Panc1 (cell line): ENCODE results near the gene ZNF593OS. TPM values are rescaled to one million over a fixed set of nuclear protein-coding genes. Genes with fewer than 3 reads are reported as not detected.

Experiments used
- ATAC-seq: fragments of 200-7000 bp; cut with Tn5 transposase; 2 replicates; pipeline ENCODE4 v1.9.1; 2020; ENCODE audit warnings: mild to moderate bottlenecking, moderate library complexity
- BruUV-seq: library from RNA; stranded (reverse); fragments of 400-500 nt; replicated peaks from 2 replicates; lab custom pipeline; 2021; lab: Mats Ljungman, UMichigan
- CTCF ChIA-PET: fragments of 300-600 bp; sonication (Branson Sonifier 250); formaldehyde crosslinking; loops from one replicate; lab custom pipeline; 2022; ENCODE audit warnings: antibody characterized with exemption; lab: Charles Lee
- POLR2A ChIA-PET: fragments of 300-600 bp; sonication (Branson Sonifier 250); formaldehyde crosslinking; loops from one replicate; lab custom pipeline; 2022; ENCODE audit warnings: antibody characterized with exemption; lab: Charles Lee
- DNase-seq: peaks from one replicate; pipeline ENCODE4 v3.0.0-alpha.2; 2010; ENCODE audit warnings: low read depth, low spot score
- H3K27ac ChIP-seq: 2 replicates; pipeline ENCODE4 v1.5.1; 2011; ENCODE audit warnings: mild to moderate bottlenecking, low read length, inconsistent platforms
- H3K27me3 ChIP-seq: fragments of 200-500 bp; sonication (Bioruptor generic); 2 replicates; pipeline ENCODE4 v1.6.0; 2014; ENCODE audit warnings: low read length, inconsistent platforms; ENCODE audit not compliant: control insufficient read depth, insufficient read depth
- H3K36me3 ChIP-seq: fragments of 200-500 bp; sonication (Bioruptor generic); 2 replicates; pipeline ENCODE4 v1.5.1; 2014; ENCODE audit warnings: inconsistent platforms, mild to moderate bottlenecking, low read length, moderate library complexity; ENCODE audit not compliant: control insufficient read depth, insufficient read depth
- H3K4me1 ChIP-seq: 2 replicates; pipeline ENCODE4 v1.5.1; 2011; ENCODE audit warnings: inconsistent platforms, mild to moderate bottlenecking, low read length, moderate library complexity; ENCODE audit not compliant: control insufficient read depth, insufficient read depth
- H3K4me3 ChIP-seq, 2 experiments: 2 replicates each; pipeline ENCODE4 v1.5.1; 2011 to 2012; ENCODE audit warnings: low read depth in 2 of 2, low read length in 2 of 2, mild to moderate bottlenecking in 2 of 2, inconsistent platforms in 1 of 2, moderate library complexity in 1 of 2
- H3K9me3 ChIP-seq: fragments of 200-500 bp; sonication (Bioruptor generic); 2 replicates; pipeline ENCODE4 v1.5.1; 2014; ENCODE audit warnings: low read depth, mild to moderate bottlenecking, inconsistent platforms, low read length, moderate library complexity; ENCODE audit not compliant: control insufficient read depth, insufficient read depth
- POLR2AphosphoS5 ChIP-seq: IDR thresholded peaks from 2 replicates; pipeline ENCODE4 v1.6.1; 2012; ENCODE audit warnings: mild to moderate bottlenecking, low read depth, low read length, moderate library complexity
- SIN3A ChIP-seq: IDR thresholded peaks from 2 replicates; pipeline ENCODE4 v1.6.1; 2012; ENCODE audit warnings: low read depth, mild to moderate bottlenecking, low read length, moderate library complexity, borderline replicate concordance; ENCODE audit not compliant: insufficient read depth
- TCF7L2 ChIP-seq: IDR thresholded peaks from 2 replicates; pipeline ENCODE4 v1.6.1; 2011; ENCODE audit warnings: mild to moderate bottlenecking, low read depth, low read length, inconsistent platforms
- in situ Hi-C: cut with HindIII; loops from 2 replicates; pipeline ENCODE4 v1.10.0; 2016; ENCODE audit warnings: low sequenced_read_pairs, low pct_unique_long_range_greater_than_20kb
- intact Hi-C: fragments of 100-400 bp; cut with micrococcal nuclease; formaldehyde crosslinking; loops from one replicate; pipeline ENCODE4 v1.10.0; 2022; ENCODE audit not compliant: unreplicated experiment
- total RNA-seq: library from RNA; stranded (reverse); gene quantifications from one replicate; pipeline ENCODE4 v1.2.1, GENCODE V29; 2021; ENCODE audit not compliant: unreplicated experiment
- TF ChIP-seq, protein P1 (sequence below), 2 experiments: IDR thresholded peaks; 2 replicates each; pipeline ENCODE4 v1.6.1; 2011 to 2012; ENCODE audit warnings: low read depth in 2 of 2, control low read depth in 1 of 2, low read length in 1 of 2, mild to moderate bottlenecking in 1 of 2, moderate library complexity in 1 of 2; ENCODE audit not compliant: insufficient read depth in 1 of 2
- TF ChIP-seq, protein P2 (sequence below): fragments of 450-650 bp; IDR thresholded peaks from 2 replicates; pipeline ENCODE4 v1.5.1; 2017; ENCODE audit warnings: mild to moderate bottlenecking

ZNF593OS gene
- total RNA-seq, 1 experiment from 2014 or later = not detected

DNA sequence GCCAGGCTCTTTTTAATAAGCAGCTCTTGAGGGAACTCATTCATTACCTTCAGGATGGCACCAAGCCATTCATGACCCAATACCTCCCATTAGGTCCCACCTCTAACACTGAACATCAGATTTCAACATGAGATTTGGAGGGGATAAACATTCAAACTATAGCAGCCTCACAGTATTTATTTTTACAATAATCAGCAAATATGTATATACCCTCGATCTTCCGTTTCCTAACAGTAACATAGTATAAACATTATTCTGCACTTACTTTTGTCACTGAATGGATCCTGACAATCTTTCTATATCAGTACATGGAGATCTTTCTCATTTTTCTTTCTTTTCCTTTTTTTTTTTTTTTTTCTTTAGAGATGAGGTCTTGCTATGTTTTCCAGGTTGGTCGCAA is 24.2 kb upstream of the ZNF593OS start:
- BruUV-seq = no TSS peak
- Histone ChIP-seq H3K4me3 (no peak overlapping the region), H3K9me3 (no peaks in the 10 kb centered on the region), H3K27me3 (no peaks in the 10 kb centered on the region), H3K36me3 (no peaks in the 10 kb centered on the region), H3K27ac (no peak overlapping the region), H3K4me1 (no peaks in the 10 kb centered on the region)
- in situ Hi-C loops (no loop called here), intact Hi-C loops (no loop called here)
- ChIA-PET CTCF (interaction anchor here (0.7 kb wide), 1 partner anchor 9 kb away, joined by 10 read pairs; no protein-coding TSS in a partner anchor), POLR2A (no interaction called here)
- TF ChIP-seq, protein P1, sequence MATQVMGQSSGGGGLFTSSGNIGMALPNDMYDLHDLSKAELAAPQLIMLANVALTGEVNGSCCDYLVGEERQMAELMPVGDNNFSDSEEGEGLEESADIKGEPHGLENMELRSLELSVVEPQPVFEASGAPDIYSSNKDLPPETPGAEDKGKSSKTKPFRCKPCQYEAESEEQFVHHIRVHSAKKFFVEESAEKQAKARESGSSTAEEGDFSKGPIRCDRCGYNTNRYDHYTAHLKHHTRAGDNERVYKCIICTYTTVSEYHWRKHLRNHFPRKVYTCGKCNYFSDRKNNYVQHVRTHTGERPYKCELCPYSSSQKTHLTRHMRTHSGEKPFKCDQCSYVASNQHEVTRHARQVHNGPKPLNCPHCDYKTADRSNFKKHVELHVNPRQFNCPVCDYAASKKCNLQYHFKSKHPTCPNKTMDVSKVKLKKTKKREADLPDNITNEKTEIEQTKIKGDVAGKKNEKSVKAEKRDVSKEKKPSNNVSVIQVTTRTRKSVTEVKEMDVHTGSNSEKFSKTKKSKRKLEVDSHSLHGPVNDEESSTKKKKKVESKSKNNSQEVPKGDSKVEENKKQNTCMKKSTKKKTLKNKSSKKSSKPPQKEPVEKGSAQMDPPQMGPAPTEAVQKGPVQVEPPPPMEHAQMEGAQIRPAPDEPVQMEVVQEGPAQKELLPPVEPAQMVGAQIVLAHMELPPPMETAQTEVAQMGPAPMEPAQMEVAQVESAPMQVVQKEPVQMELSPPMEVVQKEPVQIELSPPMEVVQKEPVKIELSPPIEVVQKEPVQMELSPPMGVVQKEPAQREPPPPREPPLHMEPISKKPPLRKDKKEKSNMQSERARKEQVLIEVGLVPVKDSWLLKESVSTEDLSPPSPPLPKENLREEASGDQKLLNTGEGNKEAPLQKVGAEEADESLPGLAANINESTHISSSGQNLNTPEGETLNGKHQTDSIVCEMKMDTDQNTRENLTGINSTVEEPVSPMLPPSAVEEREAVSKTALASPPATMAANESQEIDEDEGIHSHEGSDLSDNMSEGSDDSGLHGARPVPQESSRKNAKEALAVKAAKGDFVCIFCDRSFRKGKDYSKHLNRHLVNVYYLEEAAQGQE (IDR thresholded peaks at IDR 0.05; ENCODE audit: insufficient read depth in 1 of 2, low read depth in 2 of 2, low read length in 1 of 2) = no peak
- DNase-seq (no peak), ATAC-seq (no peak)

DNA sequence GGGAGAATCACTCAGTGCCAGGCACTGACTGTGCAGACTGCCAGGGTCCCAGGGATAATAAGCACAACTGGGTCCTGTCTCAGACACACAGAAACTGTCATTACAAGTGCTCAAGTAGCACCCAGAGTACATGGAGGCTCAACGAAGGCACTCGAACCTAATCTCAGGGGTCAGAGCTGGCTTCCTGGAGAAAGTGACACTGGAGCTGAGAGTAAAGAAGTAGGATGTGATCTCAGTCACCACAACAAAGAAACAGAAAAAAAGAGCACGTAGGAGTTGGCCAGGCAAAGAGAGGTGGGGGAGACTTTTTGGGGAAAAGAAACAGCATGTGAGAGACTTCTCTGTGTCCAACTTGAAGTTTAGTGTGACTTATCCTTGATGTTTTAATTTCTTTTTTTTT is 20.1 kb upstream of the ZNF593OS start:
- no peak overlapping the region for H3K4me3 ChIP-seq
- no peak for TF ChIP-seq POLR2AphosphoS5
- no peak for TF ChIP-seq TCF7L2
- TF ChIP-seq, protein P1 (IDR thresholded peaks at IDR 0.05; ENCODE audit: insufficient read depth in 1 of 2, low read depth in 2 of 2, low read length in 1 of 2) = no peak
- TF ChIP-seq, protein P2, sequence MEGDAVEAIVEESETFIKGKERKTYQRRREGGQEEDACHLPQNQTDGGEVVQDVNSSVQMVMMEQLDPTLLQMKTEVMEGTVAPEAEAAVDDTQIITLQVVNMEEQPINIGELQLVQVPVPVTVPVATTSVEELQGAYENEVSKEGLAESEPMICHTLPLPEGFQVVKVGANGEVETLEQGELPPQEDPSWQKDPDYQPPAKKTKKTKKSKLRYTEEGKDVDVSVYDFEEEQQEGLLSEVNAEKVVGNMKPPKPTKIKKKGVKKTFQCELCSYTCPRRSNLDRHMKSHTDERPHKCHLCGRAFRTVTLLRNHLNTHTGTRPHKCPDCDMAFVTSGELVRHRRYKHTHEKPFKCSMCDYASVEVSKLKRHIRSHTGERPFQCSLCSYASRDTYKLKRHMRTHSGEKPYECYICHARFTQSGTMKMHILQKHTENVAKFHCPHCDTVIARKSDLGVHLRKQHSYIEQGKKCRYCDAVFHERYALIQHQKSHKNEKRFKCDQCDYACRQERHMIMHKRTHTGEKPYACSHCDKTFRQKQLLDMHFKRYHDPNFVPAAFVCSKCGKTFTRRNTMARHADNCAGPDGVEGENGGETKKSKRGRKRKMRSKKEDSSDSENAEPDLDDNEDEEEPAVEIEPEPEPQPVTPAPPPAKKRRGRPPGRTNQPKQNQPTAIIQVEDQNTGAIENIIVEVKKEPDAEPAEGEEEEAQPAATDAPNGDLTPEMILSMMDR = no peak
- no peak for TF ChIP-seq SIN3A
- H3K4me1 ChIP-seq = no peaks in the 10 kb centered on the region
- BruUV-seq = no TSS peak
- no peaks in the 10 kb centered on the region for H3K36me3 ChIP-seq
- POLR2A ChIA-PET = no interaction called here
- intact Hi-C loops = no loop called here
- in situ Hi-C loops = no loop called here
- CTCF ChIA-PET = interaction anchor here (0.7 kb wide), 1 partner anchor 423 kb away, joined by 3 read pairs; no protein-coding TSS in a partner anchor
- ATAC-seq = no peak
- DNase-seq = no peak
- no peak overlapping the region for H3K27ac ChIP-seq
- H3K9me3 ChIP-seq = no peaks in the 10 kb centered on the region
- no peaks in the 10 kb centered on the region for H3K27me3 ChIP-seq
